Breast epithelium (tissue), 4 donors: ENCODE results near the gene AFF3. TPM values are rescaled to one million over a fixed set of nuclear protein-coding genes. Genes with fewer than 3 reads are reported as not detected.

ENCODE experiments used
- DNase-seq, 2 donors: peaks; one replicate each; pipeline ENCODE4 v3.0.0-alpha.2; 2019; ENCODE audit warnings: low spot score in 2 of 2
- H3K27ac ChIP-seq, 2 donors: fragments of 200-600 bp; sonication (generic) in 1 of 2; one replicate each; pipeline ENCODE4 v1.5.1; 2016 to 2019; ENCODE audit warnings: mild to moderate bottlenecking in 1 of 2
- H3K27me3 ChIP-seq, 2 donors: fragments of 200-600 bp; sonication (generic) in 1 of 2; one replicate each; pipeline versions ENCODE4 v1.5.1 to v1.6.0; 2017 to 2019; ENCODE audit warnings: control low read depth in 1 of 2, mild to moderate bottlenecking in 1 of 2
- H3K36me3 ChIP-seq: fragments of 200-600 bp; one replicate; pipeline ENCODE4 v1.5.1; 2019
- H3K4me1 ChIP-seq, 2 donors: fragments of 200-600 bp; sonication (generic); one replicate each; pipeline ENCODE4 v1.5.1; 2016 to 2019; ENCODE audit warnings: control low read depth in 1 of 2
- H3K4me3 ChIP-seq, 3 donors: fragments of 200-600 bp; sonication (generic); 1 replicate in 2 of 3; 2 replicates in 1 of 3; pipeline ENCODE4 v1.5.1; 2016 to 2019; ENCODE audit warnings: mild to moderate bottlenecking in 3 of 3, moderate library complexity in 2 of 3
- H3K9me3 ChIP-seq, 2 donors: fragments of 200-600 bp; sonication (generic) in 1 of 2; one replicate each; pipeline ENCODE4 v1.5.1; 2016 to 2019; ENCODE audit warnings: control low read depth in 1 of 2
- CTCF ChIP-seq, 3 donors: fragments of 450-650 bp; IDR thresholded peaks; one replicate each; pipeline ENCODE4 v1.5.1; 2016 to 2017; ENCODE audit warnings: antibody characterized with exemption in 3 of 3, mild to moderate bottlenecking in 3 of 3, moderate library complexity in 3 of 3
- POLR2A ChIP-seq: fragments of 450-650 bp; IDR thresholded peaks from one replicate; pipeline ENCODE4 v1.6.1; 2016; ENCODE audit warnings: antibody characterized with exemption, mild to moderate bottlenecking, moderate library complexity
- POLR2AphosphoS5 ChIP-seq, 3 donors: sonication (generic); formaldehyde crosslinking; IDR thresholded peaks; one replicate each; pipeline ENCODE4 v1.6.1; 2017; ENCODE audit warnings: antibody characterized with exemption in 3 of 3
- intact Hi-C: fragments of 100-400 bp; cut with DNase I; formaldehyde crosslinking; loops from one replicate; pipeline ENCODE4 v1.15.1; 2023; ENCODE audit warnings: low total_unique reads
- total RNA-seq, 3 donors: library from RNA; depleted of rRNA; stranded (reverse); fragments of >200 nt; gene quantifications; one replicate each; pipeline ENCODE4 v1.1.0, GENCODE V29; 2016

AFF3 gene
- total RNA-seq, 3 donors from 2014 or later = 8.2 to 116 (median 63.6) TPM

- intact Hi-C loops = no loop called here
- TF ChIP-seq CTCF (IDR thresholded peaks at IDR 0.05) (no peak), POLR2AphosphoS5 (IDR thresholded peaks at IDR 0.05) (no peak), POLR2A (no peak)
- no peak overlapping the region for H3K27ac ChIP-seq
- H3K4me1 ChIP-seq = no peaks in the 10 kb centered on the region
- DNase-seq = no peak
- H3K4me3 ChIP-seq = no peak overlapping the region
- H3K36me3 ChIP-seq = no peaks in the 10 kb centered on the region
- H3K9me3 ChIP-seq = no peaks in the 10 kb centered on the region
- H3K27me3 ChIP-seq = no peaks in the 10 kb centered on the region
Measured at GRCh38 chr2:100002059-100002458, 140.3 kb downstream of the AFF3 start.

- H3K27me3 ChIP-seq = no peaks in the 10 kb centered on the region
- H3K36me3 ChIP-seq = no peaks in the 10 kb centered on the region
- intact Hi-C loops = no loop called here
- no peak overlapping the region for H3K27ac ChIP-seq
- no peaks in the 10 kb centered on the region for H3K4me1 ChIP-seq
- no peaks in the 10 kb centered on the region for H3K9me3 ChIP-seq
- TF ChIP-seq CTCF (IDR thresholded peaks at IDR 0.05) (no peak), POLR2A (no peak), POLR2AphosphoS5 (IDR thresholded peaks at IDR 0.05) (no peak)
- H3K4me3 ChIP-seq = no peak overlapping the region
- DNase-seq = no peak
Measured at GRCh38 chr2:100000915-100001707, 141.3 kb downstream of the AFF3 start.

DNA sequence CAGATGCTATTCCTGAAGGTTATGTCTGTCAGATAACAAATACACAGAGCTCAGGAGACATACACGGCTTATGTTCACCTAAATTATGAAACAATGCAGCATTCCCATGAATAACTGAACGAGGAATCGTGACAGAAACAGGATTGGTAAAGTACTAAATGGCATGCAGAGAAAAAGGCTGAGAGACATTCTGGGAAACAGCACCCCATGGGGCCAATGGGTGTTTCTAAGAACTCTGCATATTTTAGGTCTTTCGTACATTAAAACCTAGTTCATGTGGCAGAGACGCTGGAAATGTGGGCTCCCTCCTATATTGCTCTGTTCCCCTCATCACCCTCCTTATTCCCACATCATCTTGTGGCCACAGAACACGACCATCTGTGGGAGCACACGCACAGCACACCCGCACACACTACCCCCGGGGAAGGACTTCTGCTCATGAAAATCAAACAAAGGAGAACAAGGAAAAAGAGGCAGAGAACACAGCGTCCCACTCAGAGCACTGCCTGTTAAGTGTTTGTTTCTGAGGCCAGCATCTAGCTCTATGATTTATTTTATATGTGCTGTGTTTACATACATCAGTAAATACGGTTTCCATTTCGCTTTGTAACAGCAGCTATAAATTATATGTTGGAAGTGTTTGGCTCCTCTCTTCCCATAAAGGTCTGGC lies 143.6 kb downstream of the AFF3 start:
- intact Hi-C loops = no loop called here
- no peaks in the 10 kb centered on the region for H3K4me1 ChIP-seq
- DNase-seq = no peak
- no peak overlapping the region for H3K27ac ChIP-seq
- H3K36me3 ChIP-seq = no peaks in the 10 kb centered on the region
- H3K27me3 ChIP-seq = no peaks in the 10 kb centered on the region
- H3K4me3 ChIP-seq = no peak overlapping the region
- TF ChIP-seq POLR2A = no peak
- no peak for TF ChIP-seq CTCF (IDR thresholded peaks at IDR 0.05)
- no peak for TF ChIP-seq POLR2AphosphoS5 (IDR thresholded peaks at IDR 0.05)
- H3K9me3 ChIP-seq = no peaks in the 10 kb centered on the region

DNA sequence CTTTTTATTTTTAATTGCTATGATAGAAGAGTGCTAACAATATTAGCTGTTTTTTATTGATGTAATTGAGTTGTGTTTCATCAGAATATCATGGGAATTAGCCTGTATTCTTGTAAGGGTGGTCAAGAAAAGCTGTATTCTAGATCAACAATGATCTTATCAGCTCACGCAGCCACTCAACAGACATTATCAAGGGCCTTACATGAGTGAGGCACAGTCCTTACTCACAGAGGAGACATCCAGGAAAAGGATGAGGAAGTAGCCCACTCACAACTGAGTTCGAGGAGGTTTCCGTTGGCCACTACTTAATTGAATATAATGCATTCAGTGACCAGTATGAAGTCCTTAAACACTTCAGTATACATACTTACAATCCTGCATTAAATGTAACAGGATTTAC lies 152.5 kb downstream of the AFF3 start:
- TF ChIP-seq POLR2AphosphoS5 (IDR thresholded peaks at IDR 0.05) (no peak), POLR2A (no peak), CTCF (IDR thresholded peaks at IDR 0.05) (no peak)

DNA sequence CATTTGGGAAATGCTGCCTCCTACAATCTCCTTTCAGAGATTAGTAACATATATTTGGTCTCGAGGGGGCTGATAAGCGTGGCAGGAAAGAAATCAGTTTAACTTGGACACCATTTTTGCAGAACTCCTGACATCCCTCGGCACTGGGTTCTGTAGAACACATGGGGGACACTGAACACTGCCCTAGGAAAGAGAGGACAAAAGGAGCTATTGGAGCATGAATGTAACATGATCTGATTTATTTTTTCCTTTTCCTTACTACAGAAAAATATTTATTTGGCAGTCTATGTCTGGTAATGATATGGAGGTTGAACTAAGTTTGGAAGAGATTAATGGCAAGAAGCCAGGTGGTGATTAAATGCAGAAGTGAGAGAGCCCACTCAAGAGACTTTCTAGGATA lies 153.8 kb downstream of the AFF3 start:
- TF ChIP-seq POLR2AphosphoS5 (IDR thresholded peaks at IDR 0.05) (no peak), POLR2A (no peak), CTCF (IDR thresholded peaks at IDR 0.05) (no peak)
- H3K27me3 ChIP-seq = no peaks in the 10 kb centered on the region
- no peaks in the 10 kb centered on the region for H3K9me3 ChIP-seq
- intact Hi-C loops = no loop called here
- H3K4me1 ChIP-seq = no peaks in the 10 kb centered on the region
- no peak overlapping the region for H3K4me3 ChIP-seq
- H3K27ac ChIP-seq = no peak overlapping the region
- DNase-seq = no peak
- H3K36me3 ChIP-seq = no peaks in the 10 kb centered on the region

More for the DNA sequence above, 152.5 kb downstream of the AFF3 start:
- H3K27me3 ChIP-seq = no peaks in the 10 kb centered on the region
- H3K27ac ChIP-seq = no peak overlapping the region
- intact Hi-C loops = no loop called here
- H3K4me1 ChIP-seq = no peaks in the 10 kb centered on the region
- no peaks in the 10 kb centered on the region for H3K9me3 ChIP-seq
- DNase-seq = no peak
- H3K4me3 ChIP-seq = no peak overlapping the region
- no peaks in the 10 kb centered on the region for H3K36me3 ChIP-seq
